ENCODE data around the gene NPR1.
"Not testable (repeated sequence)": the region's sequence is repeated elsewhere in the genome, so short reads cannot be mapped to it uniquely, and the experiment has no call there.

Gene NPR1

DNA sequence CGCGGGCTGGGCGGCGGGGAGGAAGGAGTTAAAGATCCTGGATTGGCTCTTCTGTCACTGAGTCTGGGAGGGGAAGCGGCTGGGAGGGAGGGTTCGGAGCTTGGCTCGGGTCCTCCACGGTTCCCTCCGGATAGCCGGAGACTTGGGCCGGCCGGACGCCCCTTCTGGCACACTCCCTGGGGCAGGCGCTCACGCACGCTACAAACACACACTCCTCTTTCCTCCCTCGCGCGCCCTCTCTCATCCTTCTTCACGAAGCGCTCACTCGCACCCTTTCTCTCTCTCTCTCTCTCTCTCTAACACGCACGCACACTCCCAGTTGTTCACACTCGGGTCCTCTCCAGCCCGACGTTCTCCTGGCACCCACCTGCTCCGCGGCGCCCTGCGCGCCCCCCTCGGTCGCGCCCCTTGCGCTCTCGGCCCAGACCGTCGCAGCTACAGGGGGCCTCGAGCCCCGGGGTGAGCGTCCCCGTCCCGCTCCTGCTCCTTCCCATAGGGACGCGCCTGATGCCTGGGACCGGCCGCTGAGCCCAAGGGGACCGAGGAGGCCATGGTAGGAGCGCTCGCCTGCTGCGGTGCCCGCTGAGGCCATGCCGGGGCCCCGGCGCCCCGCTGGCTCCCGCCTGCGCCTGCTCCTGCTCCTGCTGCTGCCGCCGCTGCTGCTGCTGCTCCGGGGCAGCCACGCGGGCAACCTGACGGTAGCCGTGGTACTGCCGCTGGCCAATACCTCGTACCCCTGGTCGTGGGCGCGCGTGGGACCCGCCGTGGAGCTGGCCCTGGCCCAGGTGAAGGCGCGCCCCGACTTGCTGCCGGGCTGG is at the start of gene NPR1:
TSS of gene NPR1 (plus strand) at position 170 of the 818 bp plus-strand sequence. CDS start at position 591, 421 bp downstream.
- DNase-seq = no peak

DNA sequence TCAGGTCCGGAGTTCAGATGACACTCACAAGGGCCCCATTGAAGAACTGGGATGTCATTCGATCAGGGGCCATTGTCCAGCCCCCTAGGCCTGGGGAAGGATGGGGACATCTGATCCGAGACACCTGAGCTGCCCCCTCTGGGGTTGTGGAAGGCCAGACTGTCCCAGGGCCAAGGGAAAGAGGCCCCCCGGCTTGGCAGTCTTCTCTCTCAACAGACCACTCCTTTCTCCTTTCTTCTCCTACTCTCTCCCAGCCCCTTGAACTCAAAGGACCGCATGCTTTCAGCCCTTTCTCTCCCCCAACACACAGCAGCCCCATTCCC is 49.2 kb upstream of the NPR1 start:
- no peak for DNase-seq

GRCh38 chr1:153629971-153630370 is 48.5 kb upstream of the NPR1 start:
- no peak for DNase-seq

GRCh38 chr1:153630384-153630783 is 48.1 kb upstream of the NPR1 start:
- no peak for DNase-seq

DNA sequence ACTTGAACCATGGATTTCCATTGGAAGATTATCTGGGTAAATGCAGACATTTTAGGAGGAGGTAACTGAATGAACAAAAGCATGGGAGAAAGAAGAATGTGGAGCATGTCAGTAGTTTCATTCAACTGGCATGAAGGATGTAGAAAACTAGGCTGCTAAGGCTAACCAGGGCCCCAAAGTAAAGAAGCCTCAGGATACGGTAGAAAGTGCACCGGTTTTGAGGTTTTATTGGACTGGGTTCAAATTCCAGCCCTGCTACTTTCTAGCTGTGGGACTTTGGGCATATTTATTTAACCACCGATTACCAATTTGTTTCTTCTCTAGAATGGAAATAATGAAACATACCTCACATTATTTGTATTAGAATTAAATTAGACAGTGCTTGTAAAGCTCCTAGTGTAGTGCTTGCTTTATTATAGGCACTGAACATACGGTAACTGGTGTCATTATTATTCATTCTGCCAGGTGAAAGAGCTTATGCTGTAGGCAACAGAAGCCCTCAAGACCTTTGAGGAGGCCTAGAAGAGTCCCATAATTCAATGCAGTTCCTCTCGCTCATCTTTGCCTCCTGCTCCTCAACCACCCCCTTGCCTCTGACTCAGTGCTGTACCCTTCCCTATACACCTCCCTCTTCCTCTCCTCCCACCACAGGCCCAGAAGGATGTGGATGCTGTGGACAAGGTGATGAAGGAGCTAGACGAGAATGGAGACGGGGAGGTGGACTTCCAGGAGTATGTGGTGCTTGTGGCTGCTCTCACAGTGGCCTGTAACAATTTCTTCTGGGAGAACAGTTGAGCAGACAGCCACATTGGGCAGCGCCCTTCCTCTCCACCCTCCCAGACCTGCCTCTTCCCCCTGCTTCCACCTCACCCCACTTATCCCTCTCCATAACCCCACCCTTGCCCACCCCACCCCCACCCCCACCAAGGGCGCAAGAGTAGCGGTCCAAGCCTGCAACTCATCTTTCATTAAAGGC is 47.2 kb upstream of the NPR1 start:
- DNase-seq = no peak

DNA sequence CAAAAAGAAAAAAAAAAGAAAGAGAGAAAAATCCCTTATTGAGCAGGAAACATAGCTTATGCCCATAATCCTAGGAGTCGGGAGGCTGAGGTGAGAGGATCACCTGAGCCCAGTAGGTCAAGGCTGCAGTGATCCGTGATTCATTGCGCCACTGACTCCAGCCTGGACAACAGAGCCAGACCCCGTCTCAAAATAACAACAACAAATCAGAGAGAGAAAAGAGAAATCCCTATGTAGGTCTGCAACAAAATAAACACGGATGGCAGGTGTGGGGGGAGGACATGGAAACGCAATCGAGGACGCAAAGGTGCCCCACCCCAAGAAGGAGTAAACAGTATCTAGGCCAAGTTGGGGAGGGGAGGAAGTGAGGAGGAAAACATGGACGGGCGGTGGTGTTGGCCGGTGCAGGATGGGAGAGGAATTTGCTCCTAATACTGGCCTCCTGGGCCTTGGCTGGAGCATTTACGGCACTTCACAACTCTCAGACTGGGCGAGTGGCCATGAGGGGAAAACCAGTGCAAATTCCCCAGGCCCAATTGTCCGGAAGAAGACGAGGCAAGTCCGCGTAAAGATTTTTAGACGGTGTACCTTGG is 45.2 kb upstream of the NPR1 start:
- DNase-seq = no peak

GRCh38 chr1:153633754-153634665 is 44.5 kb upstream of the NPR1 start, which contains the start of gene CHTOP:
TSS of gene CHTOP (plus strand) at chr1:153634066. CDS start at chr1:153636589, 2,523 bp downstream.
- peak; percentile 99 for DNase-seq

DNA sequence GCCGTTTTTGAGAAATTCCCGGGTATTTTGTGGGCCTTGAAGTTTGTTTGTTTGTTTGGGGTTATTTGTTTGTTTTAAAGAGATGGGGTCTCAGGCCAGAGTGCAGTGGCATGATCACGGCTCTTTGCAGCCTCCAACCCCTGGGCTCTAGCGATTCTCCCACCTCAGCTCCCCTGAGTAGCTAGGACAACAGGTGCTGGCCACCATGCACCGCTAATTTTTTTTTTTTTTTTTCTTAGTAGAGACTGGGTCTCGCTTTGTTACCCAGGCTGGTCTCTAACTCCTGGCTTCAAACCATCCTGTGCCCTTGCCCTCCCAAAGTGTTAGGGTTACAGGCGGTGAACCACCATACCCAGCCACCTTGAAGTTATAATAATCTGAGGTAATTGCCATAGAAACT is 42.6 kb upstream of the NPR1 start:
- DNase-seq = no peak

GRCh38 chr1:153636312-153636711 is 42.2 kb upstream of the NPR1 start:
- no peak for DNase-seq

- no peak for DNase-seq
Measured at GRCh38 chr1:153638261-153638660, 40.2 kb upstream of the NPR1 start.

DNA sequence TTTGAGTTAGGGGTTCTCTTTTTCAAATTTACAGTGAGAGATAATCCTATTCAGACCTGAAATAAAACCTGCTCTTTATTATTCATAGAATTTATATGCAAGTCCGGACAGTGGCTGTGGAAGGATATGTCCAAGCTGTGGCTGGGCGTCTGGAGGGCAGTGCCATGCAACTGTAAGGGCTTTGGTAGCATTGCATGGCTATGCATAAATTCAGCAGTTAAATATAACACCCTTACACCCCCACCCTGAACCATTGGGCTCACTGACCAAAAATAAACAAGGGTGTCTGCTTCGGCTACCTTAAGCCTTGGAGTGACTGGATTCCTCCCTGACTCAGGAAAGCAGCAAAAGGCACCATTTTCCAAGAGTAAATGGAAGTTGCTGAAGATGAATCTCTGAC is 39.2 kb upstream of the NPR1 start:
- no peak for DNase-seq

- not testable (repeated sequence) for DNase-seq
Measured at GRCh38 chr1:153640213-153640612, 38.3 kb upstream of the NPR1 start.

DNA sequence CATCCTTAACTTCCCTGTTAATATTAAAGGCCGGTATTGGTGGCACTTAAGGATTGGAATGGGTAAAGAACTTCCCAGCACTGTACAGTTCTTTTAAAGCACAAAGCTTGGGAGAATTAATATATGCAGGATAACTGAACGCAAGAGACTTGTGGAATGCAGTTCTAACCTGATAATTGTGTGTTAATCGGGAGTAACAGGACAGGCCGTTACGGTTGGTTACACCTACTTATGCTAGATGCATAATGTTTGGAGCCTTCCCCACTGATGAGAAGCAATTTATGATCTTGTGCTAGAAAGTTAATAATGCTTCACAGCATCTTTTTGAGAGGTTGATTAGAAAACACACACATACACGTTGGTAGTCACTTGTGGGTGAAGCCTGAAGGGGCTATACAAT is 37.6 kb upstream of the NPR1 start:
- DNase-seq = no peak

- no peak for DNase-seq
Measured at GRCh38 chr1:153642161-153642560, 36.3 kb upstream of the NPR1 start.

DNA sequence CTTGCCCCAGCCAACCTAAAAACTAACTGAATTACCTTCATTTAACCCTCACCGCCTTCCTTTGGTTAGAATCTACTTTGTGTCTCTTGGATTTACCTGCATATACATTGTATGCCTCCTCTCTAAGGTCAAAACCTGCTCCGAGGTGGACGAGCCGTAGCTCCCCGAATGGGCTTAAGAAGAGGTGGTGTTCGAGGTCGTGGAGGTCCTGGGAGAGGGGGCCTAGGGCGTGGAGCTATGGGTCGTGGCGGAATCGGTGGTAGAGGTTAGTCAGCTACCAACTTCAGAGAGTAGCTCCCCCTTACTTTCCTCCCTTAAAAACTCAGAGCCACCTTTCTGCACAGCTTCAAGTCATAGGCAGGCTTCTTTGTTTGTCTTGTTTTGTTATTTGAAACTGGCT is 35.4 kb upstream of the NPR1 start:
- DNase-seq = no peak

DNA sequence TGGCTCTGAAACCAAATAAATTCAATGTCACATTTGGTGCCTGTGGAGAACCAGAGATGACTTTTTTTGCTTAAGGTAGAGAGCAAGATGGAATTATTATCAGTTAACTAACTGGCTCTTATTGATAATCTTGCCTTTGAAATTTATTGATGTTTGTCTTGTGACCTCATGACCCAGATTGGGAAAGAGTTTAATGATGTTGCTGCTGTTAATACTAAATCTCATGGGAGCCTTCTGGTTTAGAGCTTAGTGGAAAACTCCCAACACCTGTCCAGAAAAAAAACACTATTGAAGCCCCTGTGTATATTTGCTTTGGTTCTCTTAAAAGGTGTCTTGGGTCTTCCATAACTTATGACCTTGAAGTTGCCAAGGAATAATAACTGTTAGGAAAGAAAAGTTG is 34.7 kb upstream of the NPR1 start:
- DNase-seq = no peak

- DNase-seq = no peak
Measured at GRCh38 chr1:153646672-153647345, 31.7 kb upstream of the NPR1 start.

- DNase-seq = no peak
Measured at GRCh38 chr1:153647346-153647714, 31.2 kb upstream of the NPR1 start.

- DNase-seq = no peak
Measured at GRCh38 chr1:153648000-153648643, 30.4 kb upstream of the NPR1 start.

GRCh38 chr1:153649137-153649862 is 29.2 kb upstream of the NPR1 start:
- no peak for DNase-seq

DNA sequence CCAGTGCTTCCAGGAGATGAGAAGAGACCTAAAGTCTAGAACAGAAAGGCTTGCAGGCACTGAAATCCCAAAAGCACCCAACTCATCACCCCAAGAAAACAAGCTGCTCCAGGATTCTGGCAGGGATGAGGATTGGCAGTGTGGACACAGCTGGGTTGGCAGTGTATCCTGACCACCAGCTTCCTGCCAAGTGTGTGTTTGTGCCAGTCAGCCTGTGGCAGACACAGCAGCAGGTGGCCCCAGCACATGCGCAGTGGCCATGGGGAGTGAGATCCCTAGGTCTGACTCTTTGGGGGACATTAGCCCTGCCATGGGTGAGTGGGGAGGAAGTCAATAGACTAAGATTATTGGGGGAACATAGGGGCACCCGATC is 28.6 kb upstream of the NPR1 start:
- DNase-seq = no peak

All from activated CD8-positive, alpha-beta memory T cell treated with anti-CD3 and anti-CD28 coated beads, Interleukin-2, amount 50 U/mL, for 48 hours (primary cell).